HG03378 (cell line): ENCODE measurements around the gene CSTF2T.

Experiments
- ATAC-seq: cut with Tn5 transposase; IDR thresholded peaks from one replicate; pipeline ENCODE4 v1.9.1; 2021; ENCODE audit warnings: mild to moderate bottlenecking, moderate library complexity; ENCODE audit not compliant: unreplicated experiment

CSTF2T gene

GRCh38 chr10:51699475-51700227, at the start of gene CSTF2T:
Gene CSTF2T, minus strand, starts transcription at chr10:51699595. Its CDS starts 46 bp downstream, at chr10:51699549.
- ATAC-seq: peak; percentile 96

- ATAC-seq: no peak
These were observed 49.6 kb upstream of the CSTF2T start for GRCh38 chr10:51748959-51749358.

- ATAC-seq: no peak
These were observed 47.8 kb upstream of the CSTF2T start for GRCh38 chr10:51747216-51747615.

- no peak for ATAC-seq
These were observed 46.0 kb upstream of the CSTF2T start for GRCh38 chr10:51745397-51745796.

- no peak for ATAC-seq
These were observed 45.0 kb upstream of the CSTF2T start for GRCh38 chr10:51744235-51745000.

- peak; percentile 87 for ATAC-seq
These were observed 43.8 kb upstream of the CSTF2T start for GRCh38 chr10:51743146-51743545.

GRCh38 chr10:51733057-51733456, 33.7 kb upstream of the CSTF2T start:
- no peak for ATAC-seq

- no peak for ATAC-seq
These were observed 30.6 kb upstream of the CSTF2T start for GRCh38 chr10:51729822-51730555.

GRCh38 chr10:51724038-51724437, 24.6 kb upstream of the CSTF2T start:
- no peak for ATAC-seq

GRCh38 chr10:51718804-51719291, 19.5 kb upstream of the CSTF2T start:
- ATAC-seq: no peak

- ATAC-seq: no peak
These were observed 17.6 kb upstream of the CSTF2T start for GRCh38 chr10:51716981-51717380.

- no peak for ATAC-seq
These were observed 12.1 kb upstream of the CSTF2T start for GRCh38 chr10:51711519-51711891.

- no peak for ATAC-seq
These were observed 10.1 kb upstream of the CSTF2T start for GRCh38 chr10:51709324-51709972.

- ATAC-seq: no peak
These were observed 9.2 kb upstream of the CSTF2T start for GRCh38 chr10:51708609-51709008.

GRCh38 chr10:51707821-51708424, 8.5 kb upstream of the CSTF2T start:
- no peak for ATAC-seq

- ATAC-seq: no peak
These were observed 8.0 kb upstream of the CSTF2T start for GRCh38 chr10:51707392-51707791.

- ATAC-seq: no peak
These were observed 6.8 kb upstream of the CSTF2T start for GRCh38 chr10:51706225-51706624.

GRCh38 chr10:51705774-51706173, 6.4 kb upstream of the CSTF2T start:
- ATAC-seq: no peak

- no peak for ATAC-seq
These were observed 928 bp upstream of the CSTF2T start for GRCh38 chr10:51700228-51700817.

GRCh38 chr10:51699145-51699474, 285 bp downstream of the CSTF2T start:
- peak; percentile 27 for ATAC-seq
